ENCODE results near the gene ZNF185. TPM values are rescaled to one million over a fixed set of nuclear protein-coding genes. Genes with fewer than 3 reads are reported as not detected.

Gene ZNF185
- total and polyA plus RNA-seq, 10 of the 15 experiments (the other 5 are each of a cell fraction or from before 2014, with no cell fraction given), result 0.23 to 1.3 (median 0.55) TPM

DNA sequence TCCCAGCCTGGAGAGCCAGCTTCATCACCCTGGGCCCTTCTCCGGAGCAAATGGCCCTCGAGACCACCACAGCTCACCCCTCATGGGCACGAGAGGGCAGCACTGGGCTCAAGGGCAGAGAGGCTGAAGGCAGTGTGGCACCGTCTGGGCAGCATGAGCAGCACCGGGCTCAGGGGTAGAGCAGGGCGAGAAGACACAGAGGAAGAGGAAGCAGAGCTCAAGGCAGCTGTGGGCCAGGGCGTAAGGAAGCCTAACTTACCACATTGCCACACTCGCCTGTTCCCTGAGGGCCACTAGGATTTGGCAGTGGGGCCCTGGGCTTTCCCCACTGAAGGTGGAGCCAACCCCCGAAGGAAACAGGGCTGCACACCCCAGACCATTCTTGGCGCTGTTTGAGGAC is 15.5 kb downstream of the ZNF185 start:
- SMC1A ChIA-PET (ENCODE audit: uncharacterized antibody, unreplicated experiment), result no interaction called here
- DNase-seq (ENCODE audit: low read depth, low spot score), result no peak
- intact Hi-C loops (cut with micrococcal nuclease; ENCODE audit: unreplicated experiment), result no loop called here
- RAD21 ChIA-PET (ENCODE audit: unreplicated experiment), result no interaction called here
- FAIRE-seq, result no peak
- H3K79me2 ChIP-seq (ENCODE audit: control insufficient read depth, insufficient read depth, low read length), result no peaks in the 10 kb centered on the region
- no peak overlapping the region for H3K4me2 ChIP-seq (ENCODE audit: control insufficient read depth, insufficient read depth)
- BruUV-seq (replicated peaks), result no TSS peak
- no peak overlapping the region for H2AFZ ChIP-seq (ENCODE audit: control insufficient read depth, low read depth, low read length)
- POLR2A ChIA-PET, result no interaction called here
- CTCF ChIA-PET, result interaction anchor here (1.1 to 2.3 kb wide), 4 partner anchors 8 to 20 kb away, joined by 3 to 8 read pairs (median 6); no protein-coding TSS in a partner anchor
- in situ Hi-C loops (cut with MboI), result no loop called here
- H3K4me1 ChIP-seq (ENCODE audit: control insufficient read depth, insufficient read depth, low read length), result peaks cover 5% of the 10 kb centered on the region
- peak; percentile 10; the same call in 2 of the 3 replicates for ATAC-seq
- TF ChIP-seq, protein P1, sequence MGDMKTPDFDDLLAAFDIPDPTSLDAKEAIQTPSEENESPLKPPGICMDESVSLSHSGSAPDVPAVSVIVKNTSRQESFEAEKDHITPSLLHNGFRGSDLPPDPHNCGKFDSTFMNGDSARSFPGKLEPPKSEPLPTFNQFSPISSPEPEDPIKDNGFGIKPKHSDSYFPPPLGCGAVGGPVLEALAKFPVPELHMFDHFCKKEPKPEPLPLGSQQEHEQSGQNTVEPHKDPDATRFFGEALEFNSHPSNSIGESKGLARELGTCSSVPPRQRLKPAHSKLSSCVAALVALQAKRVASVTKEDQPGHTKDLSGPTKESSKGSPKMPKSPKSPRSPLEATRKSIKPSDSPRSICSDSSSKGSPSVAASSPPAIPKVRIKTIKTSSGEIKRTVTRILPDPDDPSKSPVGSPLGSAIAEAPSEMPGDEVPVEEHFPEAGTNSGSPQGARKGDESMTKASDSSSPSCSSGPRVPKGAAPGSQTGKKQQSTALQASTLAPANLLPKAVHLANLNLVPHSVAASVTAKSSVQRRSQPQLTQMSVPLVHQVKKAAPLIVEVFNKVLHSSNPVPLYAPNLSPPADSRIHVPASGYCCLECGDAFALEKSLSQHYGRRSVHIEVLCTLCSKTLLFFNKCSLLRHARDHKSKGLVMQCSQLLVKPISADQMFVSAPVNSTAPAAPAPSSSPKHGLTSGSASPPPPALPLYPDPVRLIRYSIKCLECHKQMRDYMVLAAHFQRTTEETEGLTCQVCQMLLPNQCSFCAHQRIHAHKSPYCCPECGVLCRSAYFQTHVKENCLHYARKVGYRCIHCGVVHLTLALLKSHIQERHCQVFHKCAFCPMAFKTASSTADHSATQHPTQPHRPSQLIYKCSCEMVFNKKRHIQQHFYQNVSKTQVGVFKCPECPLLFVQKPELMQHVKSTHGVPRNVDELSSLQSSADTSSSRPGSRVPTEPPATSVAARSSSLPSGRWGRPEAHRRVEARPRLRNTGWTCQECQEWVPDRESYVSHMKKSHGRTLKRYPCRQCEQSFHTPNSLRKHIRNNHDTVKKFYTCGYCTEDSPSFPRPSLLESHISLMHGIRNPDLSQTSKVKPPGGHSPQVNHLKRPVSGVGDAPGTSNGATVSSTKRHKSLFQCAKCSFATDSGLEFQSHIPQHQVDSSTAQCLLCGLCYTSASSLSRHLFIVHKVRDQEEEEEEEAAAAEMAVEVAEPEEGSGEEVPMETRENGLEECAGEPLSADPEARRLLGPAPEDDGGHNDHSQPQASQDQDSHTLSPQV (IDR thresholded peaks at IDR 0.05), result no peak
- TF ChIP-seq, protein P2, sequence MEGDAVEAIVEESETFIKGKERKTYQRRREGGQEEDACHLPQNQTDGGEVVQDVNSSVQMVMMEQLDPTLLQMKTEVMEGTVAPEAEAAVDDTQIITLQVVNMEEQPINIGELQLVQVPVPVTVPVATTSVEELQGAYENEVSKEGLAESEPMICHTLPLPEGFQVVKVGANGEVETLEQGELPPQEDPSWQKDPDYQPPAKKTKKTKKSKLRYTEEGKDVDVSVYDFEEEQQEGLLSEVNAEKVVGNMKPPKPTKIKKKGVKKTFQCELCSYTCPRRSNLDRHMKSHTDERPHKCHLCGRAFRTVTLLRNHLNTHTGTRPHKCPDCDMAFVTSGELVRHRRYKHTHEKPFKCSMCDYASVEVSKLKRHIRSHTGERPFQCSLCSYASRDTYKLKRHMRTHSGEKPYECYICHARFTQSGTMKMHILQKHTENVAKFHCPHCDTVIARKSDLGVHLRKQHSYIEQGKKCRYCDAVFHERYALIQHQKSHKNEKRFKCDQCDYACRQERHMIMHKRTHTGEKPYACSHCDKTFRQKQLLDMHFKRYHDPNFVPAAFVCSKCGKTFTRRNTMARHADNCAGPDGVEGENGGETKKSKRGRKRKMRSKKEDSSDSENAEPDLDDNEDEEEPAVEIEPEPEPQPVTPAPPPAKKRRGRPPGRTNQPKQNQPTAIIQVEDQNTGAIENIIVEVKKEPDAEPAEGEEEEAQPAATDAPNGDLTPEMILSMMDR (IDR thresholded peaks at IDR 0.05 in 2 of 3, conservative IDR thresholded peaks at IDR 0.05 in 1 of 3; ENCODE audit: control insufficient read depth in 2 of 3, extremely low read depth in 1 of 3, insufficient read depth in 1 of 3, low read depth in 3 of 3, low read length in 3 of 3), result 0 out of 6 replicates have a peak, but pooled peaks of 1 of the 3 experiments have one; percentile 16
- TF ChIP-seq, protein P3, sequence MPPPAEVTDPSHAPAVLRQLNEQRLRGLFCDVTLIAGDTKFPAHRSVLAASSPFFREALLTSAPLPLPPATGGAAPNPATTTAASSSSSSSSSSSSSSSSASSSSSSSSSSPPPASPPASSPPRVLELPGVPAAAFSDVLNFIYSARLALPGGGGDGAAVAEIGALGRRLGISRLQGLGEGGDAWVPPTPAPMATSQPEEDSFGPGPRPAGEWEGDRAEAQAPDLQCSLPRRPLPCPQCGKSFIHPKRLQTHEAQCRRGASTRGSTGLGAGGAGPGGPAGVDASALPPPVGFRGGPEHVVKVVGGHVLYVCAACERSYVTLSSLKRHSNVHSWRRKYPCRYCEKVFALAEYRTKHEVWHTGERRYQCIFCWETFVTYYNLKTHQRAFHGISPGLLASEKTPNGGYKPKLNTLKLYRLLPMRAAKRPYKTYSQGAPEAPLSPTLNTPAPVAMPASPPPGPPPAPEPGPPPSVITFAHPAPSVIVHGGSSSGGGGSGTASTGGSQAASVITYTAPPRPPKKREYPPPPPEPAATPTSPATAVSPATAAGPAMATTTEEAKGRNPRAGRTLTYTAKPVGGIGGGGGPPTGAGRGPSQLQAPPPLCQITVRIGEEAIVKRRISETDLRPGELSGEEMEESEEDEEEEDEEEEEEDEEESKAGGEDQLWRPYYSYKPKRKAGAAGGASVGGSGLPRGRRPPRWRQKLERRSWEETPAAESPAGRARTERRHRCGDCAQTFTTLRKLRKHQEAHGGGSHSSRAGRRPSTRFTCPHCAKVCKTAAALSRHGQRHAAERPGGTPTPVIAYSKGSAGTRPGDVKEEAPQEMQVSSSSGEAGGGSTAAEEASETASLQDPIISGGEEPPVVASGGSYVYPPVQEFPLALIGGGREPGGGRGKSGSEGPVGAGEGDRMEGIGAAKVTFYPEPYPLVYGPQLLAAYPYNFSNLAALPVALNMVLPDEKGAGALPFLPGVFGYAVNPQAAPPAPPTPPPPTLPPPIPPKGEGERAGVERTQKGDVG (CRISPR knock-in tag; IDR thresholded peaks at IDR 0.05), result no peak
- TF ChIP-seq PAX5 (IDR thresholded peaks at IDR 0.05; ENCODE audit: borderline replicate concordance, low read depth, low read length), result no peak
- TF ChIP-seq SIN3A (IDR thresholded peaks at IDR 0.05; ENCODE audit: low read depth, low read length), result no peak
- H3K9me3 ChIP-seq (replicated peaks; ENCODE audit: control insufficient read depth, insufficient read depth, low read length), result no peaks in the 10 kb centered on the region
- H3K9ac ChIP-seq (ENCODE audit: control insufficient read depth, insufficient read depth, low read length), result no peak overlapping the region
- H4K20me1 ChIP-seq (ENCODE audit: control insufficient read depth, insufficient read depth), result no peaks in the 10 kb centered on the region
- no peaks in the 10 kb centered on the region for H3K27me3 ChIP-seq (replicated peaks in 1 of 2; ENCODE audit: control insufficient read depth in 2 of 2, insufficient read depth in 2 of 2, low read length in 1 of 2)
- WGBS (ENCODE audit: insufficient coverage, insufficient replicate concordance, low lambda C conversion rate, missing lambda C conversion rate), result 14% methylated on average over 10 of the region's 10 CpGs
- H3K4me3 ChIP-seq, result no peak overlapping the region
- H3K36me3 ChIP-seq (ENCODE audit: control insufficient read depth in 2 of 2, insufficient read depth in 2 of 2, low read length in 1 of 2), result no peaks in the 10 kb centered on the region
- no peak overlapping the region for H3K27ac ChIP-seq (ENCODE audit: control insufficient read depth, insufficient read depth)

Measured in GM12878 (cell line).